H1 (cell line): ENCODE results near the gene LTN1. TPM values are rescaled to one million over a fixed set of nuclear protein-coding genes. Genes with fewer than 3 reads are reported as not detected.
A peak's percentile ranks its signal among the peaks of the same experiment; 100 is the strongest.

Experiments used
- BACH1 ChIP-seq: IDR thresholded peaks from 2 replicates; pipeline ENCODE4 v1.6.1; 2012; ENCODE audit warnings: low read length, improper control_type of control experiment
- BRCA1 ChIP-seq: IDR thresholded peaks from 2 replicates; pipeline ENCODE4 v1.6.1; 2012; ENCODE audit warnings: low read depth, low read length, improper control_type of control experiment
- CBX5 ChIP-seq: fragments of 300-800, 300-1000 bp; sonication (generic); IDR thresholded peaks from 2 replicates; pipeline ENCODE4 v1.7.1; 2016; ENCODE audit warnings: antibody characterized with exemption, low read length, low read depth
- CEBPB ChIP-seq: IDR thresholded peaks from 2 replicates; pipeline ENCODE4 v1.6.1; 2012; ENCODE audit warnings: low read depth, low read length
- CREB1 ChIP-seq: IDR thresholded peaks from 2 replicates; pipeline ENCODE4 v1.6.1; 2012; ENCODE audit warnings: inconsistent platforms
- EP300 ChIP-seq, 2 experiments: IDR thresholded peaks; 1 replicate in 1 of 2; 2 replicates in 1 of 2; pipeline ENCODE4 v1.6.1; 2011 to 2012; ENCODE audit warnings: low read depth in 2 of 2, low read length in 2 of 2, mild to moderate bottlenecking in 2 of 2, borderline replicate concordance in 1 of 2, inconsistent platforms in 1 of 2, moderate library complexity in 1 of 2
- GABPA ChIP-seq: IDR thresholded peaks from 2 replicates; pipeline ENCODE4 v1.6.1; 2011; ENCODE audit warnings: mild to moderate bottlenecking, low read length, moderate library complexity, borderline replicate concordance; ENCODE audit not compliant: insufficient read depth
- GTF2F1 ChIP-seq: IDR thresholded peaks from 2 replicates; pipeline ENCODE4 v1.6.1; 2012; ENCODE audit warnings: low read depth, low read length, improper control_type of control experiment, borderline replicate concordance
- HDAC2 ChIP-seq, 2 experiments: fragments of 300-600 bp in 1 of 2; sonication (generic) in 1 of 2; IDR thresholded peaks; 2 replicates each; pipeline ENCODE4 v1.6.1; 2011 to 2012; ENCODE audit warnings: low read depth in 2 of 2, low read length in 2 of 2, mild to moderate bottlenecking in 2 of 2, moderate library complexity in 2 of 2, borderline replicate concordance in 1 of 2, inconsistent platforms in 1 of 2
- JUN ChIP-seq: IDR thresholded peaks from 2 replicates; pipeline ENCODE4 v1.6.1; 2011; ENCODE audit warnings: low read depth, mild to moderate bottlenecking, improper control_type of control experiment, low read length
- MAFK ChIP-seq: IDR thresholded peaks from 2 replicates; pipeline ENCODE4 v1.6.1; 2012; ENCODE audit warnings: low read depth, mild to moderate bottlenecking, improper control_type of control experiment, low read length
- NANOG ChIP-seq: IDR thresholded peaks from 2 replicates; pipeline ENCODE4 v1.6.1; 2011; ENCODE audit warnings: low read length, low read depth, mild to moderate bottlenecking, inconsistent platforms; ENCODE audit not compliant: insufficient read depth, poor library complexity, severe bottlenecking
- POLR2AphosphoS5 ChIP-seq: IDR thresholded peaks from 2 replicates; pipeline ENCODE4 v1.6.1; 2011; ENCODE audit warnings: low read depth, low read length
- RBBP5 ChIP-seq: IDR thresholded peaks from 2 replicates; pipeline ENCODE4 v1.7.1; 2012; ENCODE audit warnings: low read depth, mild to moderate bottlenecking, inconsistent platforms, low read length, moderate library complexity, borderline replicate concordance
- RFX5 ChIP-seq: IDR thresholded peaks from 2 replicates; pipeline ENCODE4 v1.6.1; 2011; ENCODE audit warnings: low read depth, low read length, improper control_type of control experiment, borderline replicate concordance
- RNF2 ChIP-seq: fragments of 200-900, 300-1000 bp; sonication (generic); IDR thresholded peaks from 2 replicates; pipeline ENCODE4 v1.7.1; 2016; ENCODE audit warnings: borderline replicate concordance, low read depth, mild to moderate bottlenecking, antibody characterized with exemption, low read length; ENCODE audit not compliant: poor library complexity, severe bottlenecking; ENCODE audit errors: missing control alignments
- SP1 ChIP-seq: IDR thresholded peaks from 2 replicates; pipeline ENCODE4 v1.6.1; 2011; ENCODE audit warnings: low read depth, low read length
- SP2 ChIP-seq: IDR thresholded peaks from 2 replicates; pipeline ENCODE4 v1.6.1; 2012; ENCODE audit warnings: mild to moderate bottlenecking, low read length, inconsistent platforms
- TAF1 ChIP-seq: IDR thresholded peaks from 2 replicates; pipeline ENCODE4 v1.6.1; 2011; ENCODE audit warnings: mild to moderate bottlenecking, low read depth, low read length
- TEAD4 ChIP-seq: IDR thresholded peaks from 2 replicates; pipeline ENCODE4 v1.6.1; 2012; ENCODE audit warnings: low read depth, low read length, inconsistent platforms, mixed read lengths
- polyA plus RNA-seq, 7 experiments: library from polyadenylated mRNA; depleted of rRNA in 3 of 7; stranded (reverse) in 5 of 7; unstranded in 2 of 7; fragments of >200 nt in 5 of 7; fragments of 200-250 nt in 2 of 7; gene quantifications; 1 replicate in 5 of 7; 2 replicates in 1 of 7; 4 replicates in 1 of 7; pipeline versions ENCODE4 v1.2.1 to v1.2.3, GENCODE V29; 2011 to 2013; ENCODE audit warnings: missing spikeins in 2 of 7, mixed read lengths in 2 of 7
- total RNA-seq: library from RNA; stranded (reverse); fragmentation: NEBNext Ultra II Directional; extraction: Animal tissue kit (Norgen Biotek cat#: 25700); gene quantifications from 2 replicates; pipeline ENCODE4 v1.2.1, GENCODE V29; 2021
- TF ChIP-seq, protein P1 (sequence below): IDR thresholded peaks from 2 replicates; pipeline ENCODE4 v1.6.1; 2012; ENCODE audit warnings: inconsistent platforms
- TF ChIP-seq, protein P2 (sequence below): IDR thresholded peaks from 2 replicates; pipeline ENCODE4 v1.6.1; 2011; ENCODE audit warnings: low read length, improper control_type of control experiment

LTN1 gene
- total and polyA plus RNA-seq, 2 of the 8 experiments (the other 6 are each of a cell fraction or from before 2014, with no cell fraction given) = 3.2 to 23.5 TPM

DNA sequence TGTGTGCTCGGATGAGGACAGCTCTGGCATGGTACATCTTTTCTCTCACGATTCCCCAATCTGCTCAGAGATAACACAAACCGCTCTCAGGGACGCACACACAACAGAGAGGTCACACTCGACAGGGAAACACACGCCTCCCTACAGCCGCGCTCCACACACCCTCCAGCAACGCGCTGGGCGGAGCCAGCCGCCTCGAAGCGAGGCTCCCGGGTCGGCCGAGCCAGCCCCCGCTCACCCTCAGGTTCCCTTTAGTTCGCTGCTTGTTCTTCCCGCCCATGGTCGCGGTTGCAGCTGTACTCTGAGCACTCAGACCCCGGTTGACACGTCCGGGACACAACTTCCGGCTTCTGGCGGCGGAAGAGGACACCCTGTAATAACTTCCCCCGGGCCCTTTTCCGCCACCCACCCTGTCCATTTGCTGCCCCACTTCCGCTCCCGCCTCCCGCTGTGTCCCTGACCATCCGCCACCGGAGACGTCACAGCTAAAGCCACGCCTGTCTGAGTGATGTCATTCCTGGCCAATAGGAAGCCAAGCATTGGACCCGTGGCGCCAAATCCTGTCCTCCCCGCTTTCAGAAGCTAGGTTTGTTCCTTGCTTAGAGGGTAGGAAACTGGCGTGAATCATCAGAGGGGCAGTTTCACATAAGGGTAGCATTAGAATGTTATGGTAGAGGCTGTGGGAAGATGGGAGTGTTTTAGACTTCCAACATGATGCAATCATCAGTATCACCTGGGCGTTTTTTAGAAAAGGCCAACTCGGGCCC lies at the start of gene LTN1 (continued):
- TF ChIP-seq RFX5 (no peak), BACH1 (no peak), NANOG (no peak), JUN (peak; percentile 54; the same call in 1 of the 2 replicates), SP2 (peak; percentile 45; the same call in 1 of the 2 replicates), RBBP5 (peak; percentile 89), BRCA1 (no peak), MAFK (no peak), GTF2F1 (no peak; the same call in 1 of the 2 replicates), EP300 (IDR thresholded peaks at IDR 0.05; ENCODE audit: borderline replicate concordance in 1 of 2, low read depth in 2 of 2, low read length in 2 of 2) (peak in 1 of 2 experiments; percentile 34; a peak in 1 of 3 replicates), RNF2 (no peak), GABPA (peak; percentile 99), POLR2AphosphoS5 (peak; percentile 95), SP1 (peak; percentile 90), CEBPB (peak; percentile 65; the same call in 1 of the 2 replicates), TAF1 (peak; percentile 93), CBX5 (no peak), CREB1 (peak; percentile 92), HDAC2 (IDR thresholded peaks at IDR 0.05; ENCODE audit: borderline replicate concordance in 1 of 2, low read depth in 2 of 2, low read length in 2 of 2) (peak in 1 of 2 experiments; percentile 59; a peak in 1 of 4 replicates), TEAD4 (no peak)
- TF ChIP-seq, protein P1, sequence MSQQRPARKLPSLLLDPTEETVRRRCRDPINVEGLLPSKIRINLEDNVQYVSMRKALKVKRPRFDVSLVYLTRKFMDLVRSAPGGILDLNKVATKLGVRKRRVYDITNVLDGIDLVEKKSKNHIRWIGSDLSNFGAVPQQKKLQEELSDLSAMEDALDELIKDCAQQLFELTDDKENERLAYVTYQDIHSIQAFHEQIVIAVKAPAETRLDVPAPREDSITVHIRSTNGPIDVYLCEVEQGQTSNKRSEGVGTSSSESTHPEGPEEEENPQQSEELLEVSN = no peak
- TF ChIP-seq, protein P2, sequence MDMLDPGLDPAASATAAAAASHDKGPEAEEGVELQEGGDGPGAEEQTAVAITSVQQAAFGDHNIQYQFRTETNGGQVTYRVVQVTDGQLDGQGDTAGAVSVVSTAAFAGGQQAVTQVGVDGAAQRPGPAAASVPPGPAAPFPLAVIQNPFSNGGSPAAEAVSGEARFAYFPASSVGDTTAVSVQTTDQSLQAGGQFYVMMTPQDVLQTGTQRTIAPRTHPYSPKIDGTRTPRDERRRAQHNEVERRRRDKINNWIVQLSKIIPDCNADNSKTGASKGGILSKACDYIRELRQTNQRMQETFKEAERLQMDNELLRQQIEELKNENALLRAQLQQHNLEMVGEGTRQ = peak; percentile 47; the same call in 1 of the 2 replicates
